SKM-1 (cell line): Measurements from ENCODE around the gene LDHA.
A peak's percentile ranks its signal among the peaks of the same experiment; 100 is the strongest.
"Not testable (repeated sequence)": the region's sequence is repeated elsewhere in the genome, so short reads cannot be mapped to it uniquely, and the experiment has no call there.

Source experiments
- DNase-seq: peaks from one replicate; lab custom pipeline; 2025; ENCODE audit not compliant: unreplicated experiment; lab: John Stamatoyannopoulos, UW

LDHA gene

GRCh38 chr11:18393581-18394274 lies 635 bp upstream of the LDHA start:
- no peak for DNase-seq

- no peak for DNase-seq
These were observed 768 bp downstream of the LDHA start for GRCh38 chr11:18394928-18395734.

GRCh38 chr11:18395735-18396504 lies 1.6 kb downstream of the LDHA start:
- peak; percentile 93 for DNase-seq

- DNase-seq, result no peak
These were observed 3.6 kb downstream of the LDHA start for GRCh38 chr11:18397921-18398320.

GRCh38 chr11:18401077-18401476 lies 6.7 kb downstream of the LDHA start:
- DNase-seq, result not testable (repeated sequence)

- DNase-seq, result no peak
These were observed 9.7 kb downstream of the LDHA start for GRCh38 chr11:18404062-18404461.

- DNase-seq, result not testable (repeated sequence)
These were observed 13.0 kb downstream of the LDHA start for GRCh38 chr11:18407400-18407799.

- DNase-seq, result no peak
These were observed 14.4 kb downstream of the LDHA start for GRCh38 chr11:18408558-18409291.

- no peak for DNase-seq
These were observed 22.1 kb downstream of the LDHA start for GRCh38 chr11:18416459-18416858.

GRCh38 chr11:18419040-18419439 lies 24.7 kb downstream of the LDHA start:
- no peak for DNase-seq

- no peak for DNase-seq
These were observed 25.7 kb downstream of the LDHA start for GRCh38 chr11:18420067-18420466.

- DNase-seq, result no peak
These were observed 32.9 kb downstream of the LDHA start for GRCh38 chr11:18427240-18427639.

- no peak for DNase-seq
These were observed 35.0 kb downstream of the LDHA start for GRCh38 chr11:18429332-18429731.

GRCh38 chr11:18438691-18439090 lies 44.3 kb downstream of the LDHA start:
- DNase-seq, result no peak

- DNase-seq, result no peak
These were observed 54.9 kb downstream of the LDHA start for GRCh38 chr11:18449251-18449650.

GRCh38 chr11:18452927-18453326 lies 58.6 kb downstream of the LDHA start:
- DNase-seq, result no peak

GRCh38 chr11:18455686-18456372 lies 61.5 kb downstream of the LDHA start, which contains the start of gene LDHAL6A:
LDHAL6A (plus strand) TSS chr11:18455856; CDS start chr11:18456681, 825 bp downstream.
- DNase-seq, result no peak

GRCh38 chr11:18457450-18457849 lies 63.1 kb downstream of the LDHA start:
- DNase-seq, result no peak
